HG03460 (cell line): ENCODE data around the gene PAIP1.
A peak's percentile ranks its signal among the peaks of the same experiment; 100 is the strongest.
"Not testable (repeated sequence)": the region's sequence is repeated elsewhere in the genome, so short reads cannot be mapped to it uniquely, and the experiment has no call there.

Experiments used
- ATAC-seq: cut with Tn5 transposase; IDR thresholded peaks from one replicate; pipeline ENCODE4 v1.9.1; 2021; ENCODE audit not compliant: unreplicated experiment

The PAIP1 gene

GRCh38 chr5:43571237-43571636 is 14.4 kb upstream of the PAIP1 start:
- no peak for ATAC-seq

DNA sequence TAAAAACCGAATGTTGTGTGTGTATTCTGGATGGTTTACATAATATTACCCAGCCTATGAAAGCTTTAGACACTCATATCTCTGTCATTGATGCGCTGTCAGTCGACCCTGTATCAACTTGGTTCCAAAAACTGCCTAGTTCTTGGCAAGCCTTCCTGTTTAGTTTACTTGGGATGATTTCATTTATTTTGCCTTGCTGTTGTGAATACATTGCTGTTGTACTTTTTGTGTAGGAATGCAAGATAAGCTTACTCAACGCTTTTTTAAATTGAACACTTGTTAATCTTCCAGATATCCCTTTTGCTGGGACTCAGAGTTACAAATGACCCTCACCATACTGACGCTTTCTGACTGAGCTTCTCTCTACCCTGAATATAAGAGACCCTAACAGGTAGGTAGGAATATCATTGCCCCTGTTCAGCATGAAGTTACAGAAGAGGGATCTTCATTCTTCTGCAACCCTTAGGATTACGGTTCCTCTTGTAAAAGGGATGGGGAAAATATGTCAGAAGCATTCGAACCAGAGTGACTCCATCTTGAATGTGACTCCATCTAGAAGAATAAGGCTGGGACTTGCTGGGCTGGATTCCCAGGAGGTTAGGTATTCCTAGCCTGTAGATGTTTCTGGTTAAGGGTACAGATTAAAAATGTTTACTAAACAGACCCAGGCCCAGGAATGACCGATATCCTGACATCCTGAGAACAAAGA is 13.7 kb upstream of the PAIP1 start:
- no peak for ATAC-seq

GRCh38 chr5:43569236-43569746 is 12.4 kb upstream of the PAIP1 start:
- no peak for ATAC-seq

DNA sequence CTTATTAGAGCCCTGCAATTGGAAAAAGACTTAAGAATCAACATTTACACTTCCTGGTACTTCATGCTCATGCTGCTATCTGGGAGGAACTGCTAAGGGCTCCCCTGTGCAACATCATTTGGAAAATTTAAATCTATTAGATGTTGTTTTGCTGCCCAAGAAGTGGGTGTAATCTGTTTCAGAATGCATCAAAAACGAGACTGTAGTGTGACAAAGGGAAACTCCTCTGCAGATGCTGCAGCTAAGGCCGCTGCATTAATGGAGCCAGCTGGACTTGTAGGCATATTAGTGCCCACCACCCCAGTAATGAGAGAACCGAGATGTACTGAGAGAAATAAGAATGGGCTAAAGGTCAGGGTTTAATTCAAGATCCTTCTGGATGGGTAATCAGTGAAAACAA is 11.1 kb upstream of the PAIP1 start:
- ATAC-seq = no peak

GRCh38 chr5:43565043-43565442 is 8.2 kb upstream of the PAIP1 start:
- no peak for ATAC-seq

GRCh38 chr5:43564289-43564850 is 7.5 kb upstream of the PAIP1 start:
- no peak for ATAC-seq

DNA sequence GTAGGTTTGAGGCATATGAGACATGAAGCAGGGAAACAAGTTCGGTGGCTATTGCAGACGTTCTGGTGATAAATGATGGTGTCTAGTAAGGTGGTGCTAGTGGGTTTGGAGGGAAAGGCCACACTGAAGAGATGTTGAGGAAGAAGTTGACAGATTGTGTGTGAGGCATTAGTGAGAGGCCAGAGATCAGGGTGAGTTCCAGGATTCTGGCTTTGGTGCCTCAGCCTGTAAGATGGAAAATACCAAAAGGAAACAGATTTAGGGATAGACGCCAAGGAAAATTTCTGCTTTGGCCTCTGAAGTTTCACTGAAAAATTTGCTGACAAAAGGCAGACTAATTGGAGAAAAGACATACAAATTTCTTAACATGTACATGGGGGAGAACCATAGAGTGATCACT is 6.4 kb upstream of the PAIP1 start:
- no peak for ATAC-seq

GRCh38 chr5:43561356-43561755 is 4.5 kb upstream of the PAIP1 start:
- ATAC-seq = no peak

DNA sequence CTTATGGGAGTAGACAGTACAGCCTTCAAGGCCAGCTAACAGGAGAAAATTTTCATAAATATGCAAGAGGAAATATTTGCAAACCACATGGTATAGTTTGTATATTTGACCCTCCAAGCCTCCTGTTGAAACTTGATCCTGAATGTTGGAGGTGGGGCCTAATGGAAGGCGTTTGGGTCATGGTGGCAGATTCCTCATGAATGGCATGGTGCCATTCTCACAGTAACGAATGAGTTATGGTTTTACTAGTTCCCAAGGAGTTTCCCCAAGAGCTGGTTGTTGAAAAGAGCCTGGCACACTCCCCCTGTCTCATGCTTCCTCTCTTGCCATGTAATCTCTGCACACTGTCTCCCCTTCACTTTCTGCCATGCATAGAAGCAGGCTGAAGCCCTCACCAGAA is 3.3 kb upstream of the PAIP1 start:
- no peak for ATAC-seq

GRCh38 chr5:43556607-43556856 is 345 bp downstream of the PAIP1 start:
- ATAC-seq = peak; percentile 84

- ATAC-seq = peak; percentile 3
Measured at GRCh38 chr5:43555895-43556606, 826 bp downstream of the PAIP1 start.

- ATAC-seq = no peak
Measured at GRCh38 chr5:43554497-43554896, 2.4 kb downstream of the PAIP1 start.

DNA sequence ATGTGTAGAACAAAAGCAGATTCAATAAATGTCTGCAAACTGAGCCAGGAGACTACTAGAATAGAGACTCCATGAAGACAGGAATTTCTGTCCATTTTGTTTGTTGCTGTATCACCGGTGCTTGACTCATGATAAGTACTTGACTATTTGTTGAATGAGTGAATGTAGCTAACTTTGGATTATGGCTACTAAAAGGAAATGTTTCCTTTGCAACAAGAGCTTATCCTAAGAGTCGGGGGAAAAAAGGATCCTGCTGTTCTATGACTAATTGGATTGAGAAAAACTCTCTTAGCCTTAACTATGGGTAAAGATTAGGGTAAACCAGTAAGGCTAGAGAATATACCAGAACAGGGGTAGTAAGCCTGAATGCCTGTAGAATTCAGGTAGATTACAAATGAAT is 3.5 kb downstream of the PAIP1 start:
- ATAC-seq = no peak

GRCh38 chr5:43551731-43552130 is 5.1 kb downstream of the PAIP1 start:
- no peak for ATAC-seq

- not testable (repeated sequence) for ATAC-seq
Measured at GRCh38 chr5:43549272-43549671, 7.6 kb downstream of the PAIP1 start.

GRCh38 chr5:43548358-43548757 is 8.5 kb downstream of the PAIP1 start:
- ATAC-seq = no peak

DNA sequence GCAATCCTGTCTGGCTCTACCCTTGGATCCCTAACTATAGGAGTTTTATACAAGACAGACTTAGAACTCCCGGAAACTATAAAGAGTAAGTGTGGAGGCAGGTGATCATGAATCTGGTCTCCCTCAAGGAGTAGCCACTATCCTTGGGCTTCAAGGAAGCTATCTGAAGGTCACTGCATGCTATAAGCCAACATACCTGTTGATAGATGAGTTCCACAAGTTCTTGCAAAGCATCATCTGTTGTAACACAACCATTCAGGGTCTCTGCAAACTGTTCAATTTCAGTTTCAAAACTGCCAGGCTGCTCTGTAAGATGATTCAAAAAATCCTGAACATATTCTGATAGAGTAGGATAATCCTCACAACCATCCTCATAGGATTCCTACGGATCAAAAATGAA is 9.3 kb downstream of the PAIP1 start:
- no peak for ATAC-seq

GRCh38 chr5:43543434-43543833 is 13.4 kb downstream of the PAIP1 start:
- ATAC-seq = no peak

DNA sequence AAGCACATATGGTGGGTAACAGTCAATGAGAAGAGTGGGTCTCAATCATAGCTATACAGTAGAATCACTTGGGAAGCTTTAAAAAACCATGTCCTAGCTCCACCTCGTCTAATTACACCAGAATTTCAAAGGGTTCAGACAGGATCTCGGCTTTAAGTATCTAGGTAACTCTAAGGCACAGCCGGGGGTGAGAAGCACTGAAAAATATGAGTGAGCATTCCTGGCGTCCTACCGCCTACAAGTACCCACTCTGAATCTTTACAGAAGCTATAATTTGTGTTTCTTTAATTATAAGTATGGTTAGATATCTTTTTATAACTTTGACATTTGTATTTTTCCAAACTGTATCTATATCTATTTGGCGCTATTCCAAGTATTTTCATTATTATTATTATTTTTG is 16.1 kb downstream of the PAIP1 start:
- ATAC-seq = no peak

DNA sequence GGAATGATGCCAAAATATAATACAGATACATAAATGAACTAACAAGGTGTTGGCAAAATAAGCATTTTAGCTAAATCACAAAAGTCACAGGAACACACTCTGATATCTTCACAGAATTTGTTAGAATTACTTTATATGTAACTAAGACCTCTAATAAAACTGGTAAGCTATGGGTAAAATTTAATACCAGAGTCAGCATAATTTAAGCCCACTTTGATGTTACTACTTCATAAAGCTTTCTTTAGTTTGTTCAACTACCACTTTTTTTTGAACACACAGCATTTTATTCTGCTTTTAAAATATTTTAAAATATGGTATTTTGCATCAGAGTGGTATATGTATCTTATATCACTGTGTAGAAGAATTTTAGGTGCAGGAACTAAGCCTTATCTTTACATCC is 19.9 kb downstream of the PAIP1 start:
- ATAC-seq = no peak

GRCh38 chr5:43533646-43534045 is 23.2 kb downstream of the PAIP1 start:
- ATAC-seq = no peak

- ATAC-seq = no peak
Measured at GRCh38 chr5:43530648-43531047, 26.2 kb downstream of the PAIP1 start.
